SU-DHL-6 (cell line): ENCODE measurements around the gene ALDH1A3.

Experiments
- H2AFZ ChIP-seq: fragments of 200-600 bp; sonication (generic); 2 replicates; pipeline ENCODE4 v1.6.1; 2014; ENCODE audit warnings: low read depth, mild to moderate bottlenecking, moderate library complexity, mixed read lengths, antibody characterized with exemption, low read length; ENCODE audit not compliant: severe bottlenecking
- H3F3A ChIP-seq: fragments of 200-600 bp; shearing (Covaris generic); 2 replicates; pipeline ENCODE4 v1.6.0; 2016; ENCODE audit warnings: antibody characterized with exemption, mild to moderate bottlenecking; ENCODE audit not compliant: insufficient read depth
- H3K27ac ChIP-seq: fragments of 200-600 bp; sonication (generic); 2 replicates; pipeline ENCODE4 v1.5.1; 2016; ENCODE audit warnings: low read depth, mild to moderate bottlenecking, low read length, moderate library complexity, mixed read lengths
- H3K27me3 ChIP-seq: fragments of 200-600 bp; sonication (generic), shearing (Covaris generic); 2 replicates; pipeline ENCODE4 v1.6.0; 2014; ENCODE audit warnings: mild to moderate bottlenecking, low read length
- H3K36me3 ChIP-seq: fragments of 200-600 bp; sonication (generic); 2 replicates; pipeline ENCODE4 v1.6.1; 2014; ENCODE audit warnings: mild to moderate bottlenecking, low read length, mixed read lengths
- H3K4me2 ChIP-seq: fragments of 300-600, 200-600 bp; shearing (Covaris generic), sonication (generic); 2 replicates; pipeline ENCODE4 v1.6.0; 2014; ENCODE audit warnings: low read length, low read depth, mild to moderate bottlenecking; ENCODE audit not compliant: poor library complexity, severe bottlenecking
- H3K4me3 ChIP-seq: fragments of 200-600 bp; sonication (generic); 2 replicates; pipeline ENCODE4 v1.5.1; 2014; ENCODE audit warnings: antibody characterized with exemption, low read length, mild to moderate bottlenecking, mixed read lengths; ENCODE audit not compliant: insufficient read depth, poor library complexity, severe bottlenecking
- H3K79me2 ChIP-seq: fragments of 200-600 bp; sonication (generic); 2 replicates; pipeline ENCODE4 v1.6.1; 2014; ENCODE audit warnings: mild to moderate bottlenecking, low read length, moderate library complexity; ENCODE audit not compliant: insufficient read depth
- H3K9ac ChIP-seq: fragments of 200-600 bp; sonication (generic); 2 replicates; pipeline ENCODE4 v1.7.0; 2014; ENCODE audit warnings: mild to moderate bottlenecking, low read length
- H3K9me2 ChIP-seq: fragments of 200-600 bp; sonication (generic); replicated peaks from 2 replicates; pipeline ENCODE4 v1.6.1; 2014; ENCODE audit warnings: low read length; ENCODE audit not compliant: insufficient read depth
- H3K9me3 ChIP-seq: fragments of 200-600 bp; sonication (generic); 2 replicates; pipeline ENCODE4 v1.6.1; 2014; ENCODE audit warnings: low read length, mixed read lengths; ENCODE audit not compliant: insufficient read depth
- H4K20me1 ChIP-seq: fragments of 200-600 bp; sonication (generic); 2 replicates; pipeline ENCODE4 v1.6.1; 2014; ENCODE audit warnings: low read depth, mild to moderate bottlenecking, antibody characterized with exemption, low read length, moderate library complexity, mixed read lengths
- EZH2phosphoT487 ChIP-seq: fragments of 200-600 bp; sonication (generic), shearing (Covaris generic); conservative IDR thresholded peaks from 2 replicates; pipeline ENCODE4 v1.6.1; 2018; ENCODE audit warnings: mild to moderate bottlenecking, antibody characterized with exemption, low read length, moderate library complexity, mixed read lengths
- TF ChIP-seq, protein P1 (sequence below): fragments of 200-600 bp; sonication (generic); IDR thresholded peaks from one replicate; pipeline ENCODE4 v1.5.1; 2017; ENCODE audit warnings: antibody characterized with exemption, mild to moderate bottlenecking, low read length, moderate library complexity; ENCODE audit not compliant: insufficient read depth, poor library complexity, severe bottlenecking

Gene ALDH1A3

DNA sequence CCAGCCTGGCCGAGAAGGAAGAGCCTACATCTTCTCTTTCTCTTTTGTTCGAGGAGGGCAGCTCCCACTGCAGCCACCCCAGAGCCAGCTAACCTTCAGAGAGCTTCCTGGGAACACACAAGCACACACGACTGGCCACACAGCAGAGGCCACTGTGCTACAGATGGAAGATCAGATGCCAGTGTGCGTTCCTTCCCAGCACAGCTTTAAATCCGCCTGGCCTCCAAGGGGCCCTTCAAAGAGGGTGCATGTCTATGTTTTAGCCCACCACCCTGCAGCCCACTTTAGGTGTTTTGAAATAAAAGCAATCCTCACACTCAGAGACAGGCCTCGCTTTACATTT lies 12.4 kb downstream of the ALDH1A3 start:
- no peak overlapping the region for H3K4me2 ChIP-seq
- H3K27me3 ChIP-seq = no peaks in the 10 kb centered on the region
- no peak for TF ChIP-seq EZH2phosphoT487
- TF ChIP-seq, protein P1, sequence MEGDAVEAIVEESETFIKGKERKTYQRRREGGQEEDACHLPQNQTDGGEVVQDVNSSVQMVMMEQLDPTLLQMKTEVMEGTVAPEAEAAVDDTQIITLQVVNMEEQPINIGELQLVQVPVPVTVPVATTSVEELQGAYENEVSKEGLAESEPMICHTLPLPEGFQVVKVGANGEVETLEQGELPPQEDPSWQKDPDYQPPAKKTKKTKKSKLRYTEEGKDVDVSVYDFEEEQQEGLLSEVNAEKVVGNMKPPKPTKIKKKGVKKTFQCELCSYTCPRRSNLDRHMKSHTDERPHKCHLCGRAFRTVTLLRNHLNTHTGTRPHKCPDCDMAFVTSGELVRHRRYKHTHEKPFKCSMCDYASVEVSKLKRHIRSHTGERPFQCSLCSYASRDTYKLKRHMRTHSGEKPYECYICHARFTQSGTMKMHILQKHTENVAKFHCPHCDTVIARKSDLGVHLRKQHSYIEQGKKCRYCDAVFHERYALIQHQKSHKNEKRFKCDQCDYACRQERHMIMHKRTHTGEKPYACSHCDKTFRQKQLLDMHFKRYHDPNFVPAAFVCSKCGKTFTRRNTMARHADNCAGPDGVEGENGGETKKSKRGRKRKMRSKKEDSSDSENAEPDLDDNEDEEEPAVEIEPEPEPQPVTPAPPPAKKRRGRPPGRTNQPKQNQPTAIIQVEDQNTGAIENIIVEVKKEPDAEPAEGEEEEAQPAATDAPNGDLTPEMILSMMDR = no peak
- H2AFZ ChIP-seq = no peak overlapping the region
- H3K27ac ChIP-seq = no peak overlapping the region
- H4K20me1 ChIP-seq = no peaks in the 10 kb centered on the region
- H3K9me2 ChIP-seq = no peaks in the 10 kb centered on the region
- H3K9ac ChIP-seq = no peak overlapping the region
- H3F3A ChIP-seq = no peaks in the 10 kb centered on the region
- H3K79me2 ChIP-seq = no peaks in the 10 kb centered on the region
- no peaks in the 10 kb centered on the region for H3K9me3 ChIP-seq
- no peak overlapping the region for H3K4me3 ChIP-seq
- H3K36me3 ChIP-seq = no peaks in the 10 kb centered on the region

DNA sequence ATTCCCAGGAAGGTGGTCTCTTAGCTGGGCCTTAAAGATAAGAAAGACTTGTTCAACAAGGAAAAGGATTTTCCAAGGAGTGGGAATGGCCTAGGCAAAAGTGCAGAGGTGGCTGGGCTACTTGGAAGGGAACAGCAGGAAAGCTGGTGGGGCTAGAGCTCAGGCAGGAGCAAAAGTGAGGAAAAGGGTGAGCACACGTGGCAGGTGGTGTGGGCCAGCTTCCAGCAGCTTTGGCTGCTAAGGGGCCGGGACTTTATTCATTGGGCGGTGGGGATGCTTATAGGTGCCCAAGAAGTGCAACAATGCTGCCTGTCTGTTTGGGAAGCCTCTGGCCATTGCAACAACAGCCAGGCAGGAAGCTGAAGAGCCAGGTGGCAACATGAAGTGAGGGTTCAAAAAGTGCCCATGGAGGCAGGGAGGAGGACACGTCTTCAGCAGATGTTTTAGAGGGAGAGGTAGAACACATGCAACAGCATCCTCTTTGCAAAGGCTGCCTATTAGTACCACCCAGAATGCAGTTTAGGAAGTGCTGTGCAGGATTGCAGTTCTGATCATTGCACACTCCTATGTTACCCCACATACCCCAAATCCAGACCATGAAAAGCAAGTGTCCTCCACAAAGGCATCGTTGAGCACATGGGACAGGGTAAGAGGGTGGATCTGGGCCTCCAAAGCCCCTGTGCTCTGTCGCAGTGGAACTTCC lies 13.8 kb downstream of the ALDH1A3 start:
- H3K79me2 ChIP-seq = no peaks in the 10 kb centered on the region
- no peaks in the 10 kb centered on the region for H3K36me3 ChIP-seq
- H3K4me2 ChIP-seq = no peak overlapping the region
- H3K9me3 ChIP-seq = no peaks in the 10 kb centered on the region
- H3K9me2 ChIP-seq = no peaks in the 10 kb centered on the region
- no peak for TF ChIP-seq EZH2phosphoT487
- TF ChIP-seq, protein P1 = no peak
- H3F3A ChIP-seq = no peaks in the 10 kb centered on the region
- no peaks in the 10 kb centered on the region for H3K27me3 ChIP-seq
- H4K20me1 ChIP-seq = no peaks in the 10 kb centered on the region
- H2AFZ ChIP-seq = no peak overlapping the region
- H3K27ac ChIP-seq = no peak overlapping the region
- no peak overlapping the region for H3K4me3 ChIP-seq
- H3K9ac ChIP-seq = no peak overlapping the region

DNA sequence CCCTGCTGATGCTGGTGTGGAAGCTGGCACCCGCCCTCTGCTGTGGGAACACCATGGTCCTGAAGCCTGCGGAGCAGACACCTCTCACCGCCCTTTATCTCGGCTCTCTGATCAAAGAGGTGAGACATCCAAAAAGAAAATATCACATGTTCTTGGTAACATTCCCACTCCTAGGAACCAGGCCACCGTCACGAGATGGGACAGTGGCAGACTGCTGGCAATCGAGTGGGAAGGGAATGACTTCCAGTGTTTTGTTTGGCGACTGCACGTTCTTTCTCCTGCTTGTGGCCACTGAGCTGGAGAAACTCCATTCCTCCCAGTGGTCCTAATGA lies 14.3 kb downstream of the ALDH1A3 start:
- Histone ChIP-seq H3K36me3 (no peaks in the 10 kb centered on the region), H3K27ac (no peak overlapping the region), H3K4me2 (no peak overlapping the region), H3K4me3 (no peak overlapping the region), H3K79me2 (no peaks in the 10 kb centered on the region), H2AFZ (no peak overlapping the region), H3K9ac (no peak overlapping the region), H4K20me1 (no peaks in the 10 kb centered on the region), H3K9me2 (no peaks in the 10 kb centered on the region), H3F3A (no peaks in the 10 kb centered on the region), H3K9me3 (no peaks in the 10 kb centered on the region), H3K27me3 (no peaks in the 10 kb centered on the region)
- no peak for TF ChIP-seq EZH2phosphoT487
- TF ChIP-seq, protein P1 = no peak
